GM23338 (cell line): ENCODE data around the gene SPON2. TPM values are rescaled to one million over a fixed set of nuclear protein-coding genes. Genes with fewer than 3 reads are reported as not detected.

Experiments
- ATAC-seq: fragments of 200-7000 bp; cut with Tn5 transposase; 3 replicates; pipeline ENCODE4 v1.9.1; 2020
- DNase-seq: peaks from one replicate; pipeline ENCODE4 v3.0.0-alpha.2; 2015; ENCODE audit warnings: low spot score
- H2AFZ ChIP-seq: fragments of 200-600 bp; sonication (generic); 2 replicates; pipeline ENCODE4 v1.8.0; 2016; ENCODE audit warnings: antibody characterized with exemption, mild to moderate bottlenecking, moderate library complexity
- H3F3A ChIP-seq: fragments of 200-600 bp; sonication (generic); replicated peaks from 2 replicates; pipeline ENCODE4 v1.8.0; 2017; ENCODE audit warnings: antibody characterized with exemption, mixed run types, low read depth
- H3K27ac ChIP-seq: fragments of 200-600 bp; sonication (generic); 2 replicates; pipeline ENCODE4 v1.6.1; 2016; ENCODE audit warnings: low read depth
- H3K27me3 ChIP-seq: fragments of 200-600 bp; sonication (generic); 2 replicates; pipeline ENCODE4 v1.8.0; 2016; ENCODE audit warnings: mild to moderate bottlenecking, mixed run types, moderate library complexity; ENCODE audit not compliant: insufficient read depth
- H3K36me3 ChIP-seq: fragments of 200-600 bp; sonication (generic); 2 replicates; pipeline ENCODE4 v1.8.0; 2016; ENCODE audit warnings: mild to moderate bottlenecking; ENCODE audit not compliant: insufficient read depth
- H3K4me1 ChIP-seq: fragments of 200-600 bp; sonication (generic); 2 replicates; pipeline ENCODE4 v1.8.0; 2016; ENCODE audit warnings: mild to moderate bottlenecking, moderate library complexity; ENCODE audit not compliant: insufficient read depth
- H3K4me2 ChIP-seq: fragments of 200-600 bp; sonication (generic); 2 replicates; pipeline ENCODE4 v1.7.1; 2017; ENCODE audit warnings: mixed run types
- H3K4me3 ChIP-seq: fragments of 200-600 bp; sonication (generic); 2 replicates; pipeline ENCODE4 v1.6.1; 2016; ENCODE audit warnings: mixed run types
- H3K79me2 ChIP-seq: fragments of 200-600 bp; sonication (generic); replicated peaks from 2 replicates; pipeline ENCODE4 v1.8.0; 2017; ENCODE audit warnings: mild to moderate bottlenecking; ENCODE audit not compliant: insufficient read depth
- H3K9me2 ChIP-seq: fragments of 200-600 bp; sonication (generic); 2 replicates; pipeline ENCODE4 v1.8.0; 2017; ENCODE audit not compliant: insufficient read depth
- H4K20me1 ChIP-seq: fragments of 200-600 bp; sonication (generic); replicated peaks from 2 replicates; pipeline ENCODE4 v1.8.0; 2017; ENCODE audit warnings: mild to moderate bottlenecking; ENCODE audit not compliant: insufficient read depth
- H3K27ac Mint-ChIP-seq: 2 replicates; pipeline ENCODE4 v1.8.0; 2020; ENCODE audit warnings: inconsistent platforms, mild to moderate bottlenecking, moderate library complexity, mixed read lengths
- H3K27me3 Mint-ChIP-seq: 3 replicates; pipeline ENCODE4 v1.8.0; 2022; ENCODE audit warnings: low read depth, mild to moderate bottlenecking, moderate library complexity, mixed read lengths, inconsistent platforms; ENCODE audit not compliant: insufficient read depth, poor library complexity
- H3K36me3 Mint-ChIP-seq: 3 replicates; pipeline ENCODE4 v1.8.0; 2021; ENCODE audit warnings: low read depth, mild to moderate bottlenecking, inconsistent platforms, moderate library complexity, mixed read lengths
- H3K4me1 Mint-ChIP-seq: 3 replicates; pipeline ENCODE4 v1.8.0; 2020; ENCODE audit warnings: mild to moderate bottlenecking, inconsistent platforms, mixed read lengths
- H3K4me3 Mint-ChIP-seq: 3 replicates; pipeline ENCODE4 v1.8.0; 2021; ENCODE audit warnings: moderate library complexity, mild to moderate bottlenecking, inconsistent platforms, mixed read lengths
- H3K9me3 Mint-ChIP-seq: 3 replicates; pipeline ENCODE4 v1.8.0; 2020; ENCODE audit warnings: moderate library complexity, mild to moderate bottlenecking, inconsistent platforms, mixed read lengths
- CREB1 ChIP-seq: fragments of 250-450 bp; sonication (Bioruptor Pico); IDR thresholded peaks from 2 replicates; pipeline ENCODE4 v1.5.0; 2020; ENCODE audit warnings: low read depth, mild to moderate bottlenecking, moderate library complexity
- EZH2phosphoT487 ChIP-seq: fragments of 200-600 bp; sonication (generic); IDR thresholded peaks from one replicate; pipeline ENCODE4 v1.8.1; 2018; ENCODE audit warnings: antibody characterized with exemption; ENCODE audit not compliant: unreplicated experiment
- JUNB ChIP-seq: IDR thresholded peaks from one replicate; pipeline ENCODE4 v1.6.1; 2016; ENCODE audit warnings: antibody characterized with exemption; ENCODE audit not compliant: unreplicated experiment
- NANOG ChIP-seq: IDR thresholded peaks from 2 replicates; pipeline ENCODE4 v1.6.1; 2016; ENCODE audit warnings: antibody characterized with exemption, borderline replicate concordance
- POLR2AphosphoS5 ChIP-seq: IDR thresholded peaks from 2 replicates; pipeline ENCODE4 v1.6.1; 2016; ENCODE audit warnings: antibody characterized with exemption, low read depth
- STAT1 ChIP-seq: IDR thresholded peaks from one replicate; pipeline ENCODE4 v1.6.1; 2016; ENCODE audit warnings: antibody characterized with exemption; ENCODE audit not compliant: unreplicated experiment
- ZNF114 ChIP-seq: fragments of 250-450 bp; sonication (Bioruptor Pico); IDR thresholded peaks from 2 replicates; pipeline ENCODE4 v1.5.0; 2020; ENCODE audit warnings: mild to moderate bottlenecking, moderate library complexity
- ZNF331 ChIP-seq: fragments of 250-450 bp; sonication (Bioruptor Pico); IDR thresholded peaks from 2 replicates; pipeline ENCODE4 v1.5.0; 2020; ENCODE audit warnings: low read depth, mild to moderate bottlenecking, moderate library complexity
- polyA plus RNA-seq: library from polyadenylated mRNA; unstranded; fragments of >200 nt; fragmentation: Nextera tagmentation; extraction: Ambion mirVana; gene quantifications from 2 replicates; pipeline ENCODE4 v1.2.1, GENCODE V29; 2016
- total RNA-seq: library from RNA; depleted of rRNA; stranded (reverse); fragments of >200 nt; shearing (Covaris generic); gene quantifications from 2 replicates; pipeline ENCODE4 v1.2.3, GENCODE V29; 2014
- TF ChIP-seq, protein P1 (sequence below): fragments of 250-450 bp; sonication (Bioruptor Pico); IDR thresholded peaks from 2 replicates; pipeline ENCODE4 v1.5.0; 2020; ENCODE audit warnings: mild to moderate bottlenecking, moderate library complexity
- TF ChIP-seq, protein P2 (sequence below): IDR thresholded peaks from 2 replicates; pipeline ENCODE4 v1.6.1; 2016; ENCODE audit warnings: antibody characterized with exemption
- TF ChIP-seq, protein P3 (sequence below): IDR thresholded peaks from one replicate; pipeline ENCODE4 v1.6.1; 2018; ENCODE audit warnings: antibody characterized with exemption; ENCODE audit not compliant: unreplicated experiment
- TF ChIP-seq, protein P4 (sequence below), 2 experiments: fragments of 200-600 bp in 1 of 2; sonication (generic) in 1 of 2; conservative IDR thresholded peaks; 2 replicates each; pipeline versions ENCODE4 v1.5.1 to v1.6.1; 2016 to 2017; ENCODE audit warnings: antibody characterized with exemption in 2 of 2, low read depth in 2 of 2, mild to moderate bottlenecking in 2 of 2, moderate library complexity in 1 of 2

Gene SPON2
- total and polyA plus RNA-seq, 2 experiments from 2014 or later, result 2.1 to 2.4 TPM

DNA sequence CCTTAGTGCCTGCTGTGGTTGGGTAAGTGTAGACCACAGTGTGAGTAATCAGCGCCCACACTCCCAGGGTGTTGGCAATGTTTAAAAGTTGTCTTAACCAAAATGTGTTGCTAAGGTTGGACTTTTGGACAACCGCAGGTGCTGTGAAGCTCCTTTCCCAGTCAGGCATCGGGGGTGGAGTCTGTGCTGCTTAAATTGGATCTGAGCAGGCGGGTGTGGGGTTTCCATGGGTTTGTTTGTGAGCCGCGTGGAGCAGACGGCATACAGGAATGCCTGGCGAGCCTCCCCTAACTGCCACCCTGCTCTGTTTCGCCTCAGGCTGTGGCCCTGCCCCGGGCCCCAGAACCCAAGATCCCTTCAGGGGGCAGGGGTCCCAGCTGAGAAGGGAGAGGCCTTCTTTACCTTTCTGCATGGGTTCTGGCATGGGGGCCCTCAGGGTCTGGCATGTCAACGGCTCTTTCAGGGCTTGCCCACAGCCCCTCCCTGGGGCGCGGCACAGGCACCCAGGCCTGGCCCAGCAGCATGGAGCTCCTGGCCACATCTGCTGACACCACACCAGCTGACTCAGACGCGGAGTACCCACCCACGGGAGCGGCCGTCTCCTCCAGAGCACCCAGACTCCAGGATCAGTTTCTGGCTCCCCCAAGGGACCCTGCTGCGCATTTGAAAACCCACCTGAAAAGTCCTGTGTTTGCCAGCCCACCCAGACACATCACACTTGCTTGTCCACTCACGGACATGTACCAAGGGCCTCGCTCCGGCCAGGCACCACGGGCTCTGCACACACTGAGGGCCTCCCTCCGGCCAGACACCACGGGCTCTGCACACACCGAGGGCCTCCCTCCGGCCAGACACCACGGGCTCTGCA is 5.1 kb upstream of the SPON2 start:
- Histone ChIP-seq H3K4me3 (no peak overlapping the region), H3K4me1 (no peaks in the 10 kb centered on the region), H3K79me2 (no peaks in the 10 kb centered on the region), H3K4me2 (no peak overlapping the region), H3F3A (no peaks in the 10 kb centered on the region), H3K36me3 (0 out of 2 replicates have a peak, but pooled peaks cover 7% of the 10 kb centered on the region), H3K27ac (no peak overlapping the region), H4K20me1 (no peaks in the 10 kb centered on the region), H2AFZ (no peak overlapping the region), H3K27me3 (peaks cover 29% of the 10 kb centered on the region), H3K9me2 (no peaks in the 10 kb centered on the region)
- DNase-seq (no peak), ATAC-seq (no peak)
- Mint-ChIP-seq H3K36me3 (peaks cover 3% of the 10 kb centered on the region; the same call in 2 of the 3 replicates), H3K4me3 (no peak overlapping the region), H3K27me3 (peaks cover 24% of the 10 kb centered on the region), H3K27ac (no peak overlapping the region), H3K4me1 (no peaks in the 10 kb centered on the region; the same call in 1 of the 3 replicates), H3K9me3 (peaks cover 38% of the 10 kb centered on the region)
- TF ChIP-seq, protein P1, sequence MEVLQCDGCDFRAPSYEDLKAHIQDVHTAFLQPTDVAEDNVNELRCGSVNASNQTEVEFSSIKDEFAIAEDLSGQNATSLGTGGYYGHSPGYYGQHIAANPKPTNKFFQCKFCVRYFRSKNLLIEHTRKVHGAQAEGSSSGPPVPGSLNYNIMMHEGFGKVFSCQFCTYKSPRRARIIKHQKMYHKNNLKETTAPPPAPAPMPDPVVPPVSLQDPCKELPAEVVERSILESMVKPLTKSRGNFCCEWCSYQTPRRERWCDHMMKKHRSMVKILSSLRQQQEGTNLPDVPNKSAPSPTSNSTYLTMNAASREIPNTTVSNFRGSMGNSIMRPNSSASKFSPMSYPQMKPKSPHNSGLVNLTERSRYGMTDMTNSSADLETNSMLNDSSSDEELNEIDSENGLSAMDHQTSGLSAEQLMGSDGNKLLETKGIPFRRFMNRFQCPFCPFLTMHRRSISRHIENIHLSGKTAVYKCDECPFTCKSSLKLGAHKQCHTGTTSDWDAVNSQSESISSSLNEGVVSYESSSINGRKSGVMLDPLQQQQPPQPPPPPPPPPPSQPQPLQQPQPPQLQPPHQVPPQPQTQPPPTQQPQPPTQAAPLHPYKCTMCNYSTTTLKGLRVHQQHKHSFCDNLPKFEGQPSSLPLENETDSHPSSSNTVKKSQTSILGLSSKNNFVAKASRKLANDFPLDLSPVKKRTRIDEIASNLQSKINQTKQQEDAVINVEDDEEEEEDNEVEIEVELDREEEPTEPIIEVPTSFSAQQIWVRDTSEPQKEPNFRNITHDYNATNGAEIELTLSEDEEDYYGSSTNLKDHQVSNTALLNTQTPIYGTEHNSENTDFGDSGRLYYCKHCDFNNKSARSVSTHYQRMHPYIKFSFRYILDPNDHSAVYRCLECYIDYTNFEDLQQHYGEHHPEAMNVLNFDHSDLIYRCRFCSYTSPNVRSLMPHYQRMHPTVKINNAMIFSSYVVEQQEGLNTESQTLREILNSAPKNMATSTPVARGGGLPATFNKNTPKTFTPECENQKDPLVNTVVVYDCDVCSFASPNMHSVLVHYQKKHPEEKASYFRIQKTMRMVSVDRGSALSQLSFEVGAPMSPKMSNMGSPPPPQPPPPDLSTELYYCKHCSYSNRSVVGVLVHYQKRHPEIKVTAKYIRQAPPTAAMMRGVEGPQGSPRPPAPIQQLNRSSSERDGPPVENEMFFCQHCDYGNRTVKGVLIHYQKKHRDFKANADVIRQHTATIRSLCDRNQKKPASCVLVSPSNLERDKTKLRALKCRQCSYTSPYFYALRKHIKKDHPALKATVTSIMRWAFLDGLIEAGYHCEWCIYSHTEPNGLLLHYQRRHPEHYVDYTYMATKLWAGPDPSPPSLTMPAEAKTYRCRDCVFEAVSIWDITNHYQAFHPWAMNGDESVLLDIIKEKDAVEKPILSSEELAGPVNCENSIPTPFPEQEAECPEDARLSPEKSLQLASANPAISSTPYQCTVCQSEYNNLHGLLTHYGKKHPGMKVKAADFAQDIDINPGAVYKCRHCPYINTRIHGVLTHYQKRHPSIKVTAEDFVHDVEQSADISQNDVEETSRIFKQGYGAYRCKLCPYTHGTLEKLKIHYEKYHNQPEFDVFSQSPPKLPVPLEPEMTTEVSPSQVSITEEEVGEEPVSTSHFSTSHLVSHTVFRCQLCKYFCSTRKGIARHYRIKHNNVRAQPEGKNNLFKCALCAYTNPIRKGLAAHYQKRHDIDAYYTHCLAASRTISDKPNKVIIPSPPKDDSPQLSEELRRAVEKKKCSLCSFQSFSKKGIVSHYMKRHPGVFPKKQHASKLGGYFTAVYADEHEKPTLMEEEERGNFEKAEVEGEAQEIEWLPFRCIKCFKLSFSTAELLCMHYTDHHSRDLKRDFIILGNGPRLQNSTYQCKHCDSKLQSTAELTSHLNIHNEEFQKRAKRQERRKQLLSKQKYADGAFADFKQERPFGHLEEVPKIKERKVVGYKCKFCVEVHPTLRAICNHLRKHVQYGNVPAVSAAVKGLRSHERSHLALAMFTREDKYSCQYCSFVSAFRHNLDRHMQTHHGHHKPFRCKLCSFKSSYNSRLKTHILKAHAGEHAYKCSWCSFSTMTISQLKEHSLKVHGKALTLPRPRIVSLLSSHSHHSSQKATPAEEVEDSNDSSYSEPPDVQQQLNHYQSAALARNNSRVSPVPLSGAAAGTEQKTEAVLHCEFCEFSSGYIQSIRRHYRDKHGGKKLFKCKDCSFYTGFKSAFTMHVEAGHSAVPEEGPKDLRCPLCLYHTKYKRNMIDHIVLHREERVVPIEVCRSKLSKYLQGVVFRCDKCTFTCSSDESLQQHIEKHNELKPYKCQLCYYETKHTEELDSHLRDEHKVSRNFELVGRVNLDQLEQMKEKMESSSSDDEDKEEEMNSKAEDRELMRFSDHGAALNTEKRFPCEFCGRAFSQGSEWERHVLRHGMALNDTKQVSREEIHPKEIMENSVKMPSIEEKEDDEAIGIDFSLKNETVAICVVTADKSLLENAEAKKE (CRISPR knock-in tag), result no peak
- TF ChIP-seq POLR2AphosphoS5 (no peak), STAT1 (no peak), ZNF114 (CRISPR knock-in tag) (no peak), NANOG (no peak), CREB1 (CRISPR knock-in tag) (no peak), EZH2phosphoT487 (no peak), JUNB (no peak), ZNF331 (CRISPR knock-in tag) (no peak)
- TF ChIP-seq, protein P2, sequence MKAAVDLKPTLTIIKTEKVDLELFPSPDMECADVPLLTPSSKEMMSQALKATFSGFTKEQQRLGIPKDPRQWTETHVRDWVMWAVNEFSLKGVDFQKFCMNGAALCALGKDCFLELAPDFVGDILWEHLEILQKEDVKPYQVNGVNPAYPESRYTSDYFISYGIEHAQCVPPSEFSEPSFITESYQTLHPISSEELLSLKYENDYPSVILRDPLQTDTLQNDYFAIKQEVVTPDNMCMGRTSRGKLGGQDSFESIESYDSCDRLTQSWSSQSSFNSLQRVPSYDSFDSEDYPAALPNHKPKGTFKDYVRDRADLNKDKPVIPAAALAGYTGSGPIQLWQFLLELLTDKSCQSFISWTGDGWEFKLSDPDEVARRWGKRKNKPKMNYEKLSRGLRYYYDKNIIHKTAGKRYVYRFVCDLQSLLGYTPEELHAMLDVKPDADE, result no peak
- TF ChIP-seq, protein P3, sequence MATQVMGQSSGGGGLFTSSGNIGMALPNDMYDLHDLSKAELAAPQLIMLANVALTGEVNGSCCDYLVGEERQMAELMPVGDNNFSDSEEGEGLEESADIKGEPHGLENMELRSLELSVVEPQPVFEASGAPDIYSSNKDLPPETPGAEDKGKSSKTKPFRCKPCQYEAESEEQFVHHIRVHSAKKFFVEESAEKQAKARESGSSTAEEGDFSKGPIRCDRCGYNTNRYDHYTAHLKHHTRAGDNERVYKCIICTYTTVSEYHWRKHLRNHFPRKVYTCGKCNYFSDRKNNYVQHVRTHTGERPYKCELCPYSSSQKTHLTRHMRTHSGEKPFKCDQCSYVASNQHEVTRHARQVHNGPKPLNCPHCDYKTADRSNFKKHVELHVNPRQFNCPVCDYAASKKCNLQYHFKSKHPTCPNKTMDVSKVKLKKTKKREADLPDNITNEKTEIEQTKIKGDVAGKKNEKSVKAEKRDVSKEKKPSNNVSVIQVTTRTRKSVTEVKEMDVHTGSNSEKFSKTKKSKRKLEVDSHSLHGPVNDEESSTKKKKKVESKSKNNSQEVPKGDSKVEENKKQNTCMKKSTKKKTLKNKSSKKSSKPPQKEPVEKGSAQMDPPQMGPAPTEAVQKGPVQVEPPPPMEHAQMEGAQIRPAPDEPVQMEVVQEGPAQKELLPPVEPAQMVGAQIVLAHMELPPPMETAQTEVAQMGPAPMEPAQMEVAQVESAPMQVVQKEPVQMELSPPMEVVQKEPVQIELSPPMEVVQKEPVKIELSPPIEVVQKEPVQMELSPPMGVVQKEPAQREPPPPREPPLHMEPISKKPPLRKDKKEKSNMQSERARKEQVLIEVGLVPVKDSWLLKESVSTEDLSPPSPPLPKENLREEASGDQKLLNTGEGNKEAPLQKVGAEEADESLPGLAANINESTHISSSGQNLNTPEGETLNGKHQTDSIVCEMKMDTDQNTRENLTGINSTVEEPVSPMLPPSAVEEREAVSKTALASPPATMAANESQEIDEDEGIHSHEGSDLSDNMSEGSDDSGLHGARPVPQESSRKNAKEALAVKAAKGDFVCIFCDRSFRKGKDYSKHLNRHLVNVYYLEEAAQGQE, result no peak
- TF ChIP-seq, protein P4, sequence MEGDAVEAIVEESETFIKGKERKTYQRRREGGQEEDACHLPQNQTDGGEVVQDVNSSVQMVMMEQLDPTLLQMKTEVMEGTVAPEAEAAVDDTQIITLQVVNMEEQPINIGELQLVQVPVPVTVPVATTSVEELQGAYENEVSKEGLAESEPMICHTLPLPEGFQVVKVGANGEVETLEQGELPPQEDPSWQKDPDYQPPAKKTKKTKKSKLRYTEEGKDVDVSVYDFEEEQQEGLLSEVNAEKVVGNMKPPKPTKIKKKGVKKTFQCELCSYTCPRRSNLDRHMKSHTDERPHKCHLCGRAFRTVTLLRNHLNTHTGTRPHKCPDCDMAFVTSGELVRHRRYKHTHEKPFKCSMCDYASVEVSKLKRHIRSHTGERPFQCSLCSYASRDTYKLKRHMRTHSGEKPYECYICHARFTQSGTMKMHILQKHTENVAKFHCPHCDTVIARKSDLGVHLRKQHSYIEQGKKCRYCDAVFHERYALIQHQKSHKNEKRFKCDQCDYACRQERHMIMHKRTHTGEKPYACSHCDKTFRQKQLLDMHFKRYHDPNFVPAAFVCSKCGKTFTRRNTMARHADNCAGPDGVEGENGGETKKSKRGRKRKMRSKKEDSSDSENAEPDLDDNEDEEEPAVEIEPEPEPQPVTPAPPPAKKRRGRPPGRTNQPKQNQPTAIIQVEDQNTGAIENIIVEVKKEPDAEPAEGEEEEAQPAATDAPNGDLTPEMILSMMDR (conservative IDR thresholded peaks at IDR 0.05; ENCODE audit: low read depth in 2 of 2), result no peak
